ENCODE results near the gene ORM2.

The ORM2 gene

GRCh38 chr9:114357360-114357759 is 27.7 kb downstream of the ORM2 start:
- no peak for TF ChIP-seq POLR2A (IDR thresholded peaks at IDR 0.05; ENCODE audit: extremely low read depth, insufficient read length)
- no peak overlapping the region for H3K4me3 ChIP-seq (ENCODE audit: low read depth, low read length)
- DNase-seq (ENCODE audit: low read depth): no peak

GRCh38 chr9:114357911-114358328 is 28.3 kb downstream of the ORM2 start:
- TF ChIP-seq MYC (IDR thresholded peaks at IDR 0.05; ENCODE audit: low read depth, low read length) (no peak), MAX (IDR thresholded peaks at IDR 0.05; ENCODE audit: low read depth, low read length) (no peak), CTCF (IDR thresholded peaks at IDR 0.05; ENCODE audit: low read depth, low read length) (no peak), POLR2A (IDR thresholded peaks at IDR 0.05; ENCODE audit: extremely low read depth, insufficient read length) (no peak)
- DNase-seq (ENCODE audit: low read depth): no peak
- no peak overlapping the region for H3K4me3 ChIP-seq (ENCODE audit: low read depth, low read length)

- no peak for TF ChIP-seq MYC (IDR thresholded peaks at IDR 0.05; ENCODE audit: low read depth, low read length)
- no peak for TF ChIP-seq CTCF (IDR thresholded peaks at IDR 0.05; ENCODE audit: low read depth, low read length)
- TF ChIP-seq MAX (IDR thresholded peaks at IDR 0.05; ENCODE audit: low read depth, low read length): no peak
- TF ChIP-seq POLR2A (IDR thresholded peaks at IDR 0.05; ENCODE audit: extremely low read depth, insufficient read length): no peak
- no peak overlapping the region for H3K4me3 ChIP-seq (ENCODE audit: low read depth, low read length)
Observed at GRCh38 chr9:114359801-114360200, 30.1 kb downstream of the ORM2 start.

GRCh38 chr9:114361542-114361941 is 31.9 kb downstream of the ORM2 start:
- DNase-seq (ENCODE audit: low read depth): no peak
- no peak overlapping the region for H3K4me3 ChIP-seq (ENCODE audit: low read depth, low read length)
- no peak for TF ChIP-seq CTCF (IDR thresholded peaks at IDR 0.05; ENCODE audit: low read depth, low read length)
- no peak for TF ChIP-seq POLR2A (IDR thresholded peaks at IDR 0.05; ENCODE audit: extremely low read depth, insufficient read length)
- no peak for TF ChIP-seq MYC (IDR thresholded peaks at IDR 0.05; ENCODE audit: low read depth, low read length)
- TF ChIP-seq MAX (IDR thresholded peaks at IDR 0.05; ENCODE audit: low read depth, low read length): no peak

More at GRCh38 chr9:114359801-114360200, 30.1 kb downstream of the ORM2 start:
- DNase-seq (ENCODE audit: low read depth): no peak

GRCh38 chr9:114362394-114362793 is 32.7 kb downstream of the ORM2 start:
- no peak for DNase-seq (ENCODE audit: low read depth)
- no peak for TF ChIP-seq MYC (IDR thresholded peaks at IDR 0.05; ENCODE audit: low read depth, low read length)
- H3K4me3 ChIP-seq (ENCODE audit: low read depth, low read length): no peak overlapping the region

- H3K4me3 ChIP-seq (ENCODE audit: low read depth, low read length): no peak overlapping the region
- no peak for DNase-seq (ENCODE audit: low read depth)
Observed at GRCh38 chr9:114363424-114363823, 33.8 kb downstream of the ORM2 start.

GRCh38 chr9:114364134-114365041 is 34.7 kb downstream of the ORM2 start:
- peak overlapping the region; percentile 27 for H3K4me3 ChIP-seq (ENCODE audit: low read depth, low read length)
- DNase-seq (ENCODE audit: low read depth): peak; percentile 94
- TF ChIP-seq POLR2A (IDR thresholded peaks at IDR 0.05; ENCODE audit: extremely low read depth, insufficient read length) (no peak), MYC (IDR thresholded peaks at IDR 0.05; ENCODE audit: low read depth, low read length) (no peak; the same call in 1 of the 2 replicates), CTCF (IDR thresholded peaks at IDR 0.05; ENCODE audit: low read depth, low read length) (no peak), MAX (IDR thresholded peaks at IDR 0.05; ENCODE audit: low read depth, low read length) (no peak)

More at GRCh38 chr9:114363424-114363823, 33.8 kb downstream of the ORM2 start:
- TF ChIP-seq POLR2A (IDR thresholded peaks at IDR 0.05; ENCODE audit: extremely low read depth, insufficient read length) (no peak), MYC (IDR thresholded peaks at IDR 0.05; ENCODE audit: low read depth, low read length) (no peak), MAX (IDR thresholded peaks at IDR 0.05; ENCODE audit: low read depth, low read length) (no peak)

Measured in NB4 (cell line).